GM12891 (cell line): ENCODE results near the gene PRDX2.

Source experiments
- DNase-seq: peaks from one replicate; pipeline ENCODE4 v3.0.0; 2011; ENCODE audit warnings: low spot score; ENCODE audit not compliant: insufficient read length
- FAIRE-seq: peaks from 2 replicates; lab custom pipeline; 2011; peaks lifted over from hg19 to GRCh38; lab: Jason Lieb, UNC
- PAX5 ChIP-seq: IDR thresholded peaks from 2 replicates; pipeline ENCODE4 v1.6.1; 2011; ENCODE audit warnings: low read length, moderate library complexity, mild to moderate bottlenecking; ENCODE audit not compliant: insufficient read depth, severe bottlenecking
- POLR2A ChIP-seq: IDR thresholded peaks from 2 replicates; pipeline ENCODE4 v1.6.1; 2011; ENCODE audit warnings: low read depth, low read length, control low read depth
- POLR2AphosphoS5 ChIP-seq: IDR thresholded peaks from 2 replicates; pipeline ENCODE4 v1.6.1; 2011; ENCODE audit warnings: low read depth, low read length, control low read depth
- POU2F2 ChIP-seq: IDR thresholded peaks from 2 replicates; pipeline ENCODE4 v1.6.1; 2011; ENCODE audit warnings: low read depth, mild to moderate bottlenecking, control low read depth, low read length, moderate library complexity
- SPI1 ChIP-seq: IDR thresholded peaks from 2 replicates; pipeline ENCODE4 v1.6.1; 2011; ENCODE audit warnings: low read depth, low read length, control low read depth
- TAF1 ChIP-seq: IDR thresholded peaks from 2 replicates; pipeline ENCODE4 v1.6.1; 2011; ENCODE audit warnings: low read depth, low read length, control low read depth

The PRDX2 gene

GRCh38 chr19:12754465-12755196, 47.0 kb downstream of the PRDX2 start:
- TF ChIP-seq POLR2AphosphoS5 (no peak), POU2F2 (no peak), SPI1 (no peak), POLR2A (no peak), PAX5 (no peak), TAF1 (no peak)
- DNase-seq (no peak), FAIRE-seq (no peak)

GRCh38 chr19:12752056-12752781, 49.4 kb downstream of the PRDX2 start:
- FAIRE-seq = no peak
- no peak for DNase-seq
- TF ChIP-seq POU2F2 = no peak
- no peak for TF ChIP-seq TAF1
- no peak for TF ChIP-seq POLR2A
- no peak for TF ChIP-seq SPI1
- no peak for TF ChIP-seq POLR2AphosphoS5
- TF ChIP-seq PAX5 = no peak

- FAIRE-seq = no peak
- no peak for DNase-seq
- TF ChIP-seq SPI1 (no peak), POLR2AphosphoS5 (no peak), POU2F2 (no peak), TAF1 (no peak), PAX5 (no peak), POLR2A (no peak)
Observed at GRCh38 chr19:12751635-12752034, 50.0 kb downstream of the PRDX2 start, which contains the start of gene BEST2. Gene BEST2 (plus strand): TSS chr19:12751791. CDS start chr19:12752593, 802 bp downstream.

- FAIRE-seq = no peak
- TF ChIP-seq POLR2A = no peak
- no peak for TF ChIP-seq POLR2AphosphoS5
- TF ChIP-seq PAX5 = no peak
- no peak for TF ChIP-seq TAF1
- TF ChIP-seq SPI1 = no peak
- no peak for TF ChIP-seq POU2F2
- no peak for DNase-seq
Observed at GRCh38 chr19:12750851-12751250, 50.7 kb downstream of the PRDX2 start.

GRCh38 chr19:12749938-12750521, 51.6 kb downstream of the PRDX2 start:
- TF ChIP-seq TAF1 (no peak), SPI1 (no peak), POU2F2 (no peak)
- no peak for FAIRE-seq
- no peak for DNase-seq

GRCh38 chr19:12748489-12748888, 53.1 kb downstream of the PRDX2 start:
- TF ChIP-seq TAF1 = no peak
- no peak for TF ChIP-seq PAX5
- no peak for TF ChIP-seq POU2F2
- TF ChIP-seq POLR2A = no peak
- TF ChIP-seq SPI1 = no peak
- no peak for TF ChIP-seq POLR2AphosphoS5
- FAIRE-seq (no peak), DNase-seq (no peak)
